Panc1 (cell line): ENCODE measurements around the gene FKBP5. TPM values are rescaled to one million over a fixed set of nuclear protein-coding genes. Genes with fewer than 3 reads are reported as not detected.

Source experiments
- ATAC-seq: fragments of 200-7000 bp; cut with Tn5 transposase; 2 replicates; pipeline ENCODE4 v1.9.1; 2020; ENCODE audit warnings: mild to moderate bottlenecking, moderate library complexity
- BruUV-seq: library from RNA; stranded (reverse); fragments of 400-500 nt; replicated peaks from 2 replicates; lab custom pipeline; 2021; lab: Mats Ljungman, UMichigan
- CTCF ChIA-PET: fragments of 300-600 bp; sonication (Branson Sonifier 250); formaldehyde crosslinking; loops from one replicate; lab custom pipeline; 2022; ENCODE audit warnings: antibody characterized with exemption; lab: Charles Lee
- POLR2A ChIA-PET: fragments of 300-600 bp; sonication (Branson Sonifier 250); formaldehyde crosslinking; loops from one replicate; lab custom pipeline; 2022; ENCODE audit warnings: antibody characterized with exemption; lab: Charles Lee
- DNase-seq: peaks from one replicate; pipeline ENCODE4 v3.0.0-alpha.2; 2010; ENCODE audit warnings: low read depth, low spot score
- H3K27ac ChIP-seq: 2 replicates; pipeline ENCODE4 v1.5.1; 2011; ENCODE audit warnings: mild to moderate bottlenecking, low read length, inconsistent platforms
- H3K27me3 ChIP-seq: fragments of 200-500 bp; sonication (Bioruptor generic); 2 replicates; pipeline ENCODE4 v1.6.0; 2014; ENCODE audit warnings: low read length, inconsistent platforms; ENCODE audit not compliant: control insufficient read depth, insufficient read depth
- H3K36me3 ChIP-seq: fragments of 200-500 bp; sonication (Bioruptor generic); 2 replicates; pipeline ENCODE4 v1.5.1; 2014; ENCODE audit warnings: inconsistent platforms, mild to moderate bottlenecking, low read length, moderate library complexity; ENCODE audit not compliant: control insufficient read depth, insufficient read depth
- H3K4me1 ChIP-seq: 2 replicates; pipeline ENCODE4 v1.5.1; 2011; ENCODE audit warnings: inconsistent platforms, mild to moderate bottlenecking, low read length, moderate library complexity; ENCODE audit not compliant: control insufficient read depth, insufficient read depth
- H3K4me3 ChIP-seq, 2 experiments: 2 replicates each; pipeline ENCODE4 v1.5.1; 2011 to 2012; ENCODE audit warnings: low read depth in 2 of 2, low read length in 2 of 2, mild to moderate bottlenecking in 2 of 2, inconsistent platforms in 1 of 2, moderate library complexity in 1 of 2
- H3K9me3 ChIP-seq: fragments of 200-500 bp; sonication (Bioruptor generic); 2 replicates; pipeline ENCODE4 v1.5.1; 2014; ENCODE audit warnings: low read depth, mild to moderate bottlenecking, inconsistent platforms, low read length, moderate library complexity; ENCODE audit not compliant: control insufficient read depth, insufficient read depth
- CTCF ChIP-seq: fragments of 450-650 bp; IDR thresholded peaks from 2 replicates; pipeline ENCODE4 v1.5.1; 2017; ENCODE audit warnings: mild to moderate bottlenecking
- POLR2AphosphoS5 ChIP-seq: IDR thresholded peaks from 2 replicates; pipeline ENCODE4 v1.6.1; 2012; ENCODE audit warnings: mild to moderate bottlenecking, low read depth, low read length, moderate library complexity
- SIN3A ChIP-seq: IDR thresholded peaks from 2 replicates; pipeline ENCODE4 v1.6.1; 2012; ENCODE audit warnings: low read depth, mild to moderate bottlenecking, low read length, moderate library complexity, borderline replicate concordance; ENCODE audit not compliant: insufficient read depth
- TCF7L2 ChIP-seq: IDR thresholded peaks from 2 replicates; pipeline ENCODE4 v1.6.1; 2011; ENCODE audit warnings: mild to moderate bottlenecking, low read depth, low read length, inconsistent platforms
- in situ Hi-C: cut with HindIII; loops from 2 replicates; pipeline ENCODE4 v1.10.0; 2016; ENCODE audit warnings: low sequenced_read_pairs, low pct_unique_long_range_greater_than_20kb
- intact Hi-C: fragments of 100-400 bp; cut with micrococcal nuclease; formaldehyde crosslinking; loops from one replicate; pipeline ENCODE4 v1.10.0; 2022; ENCODE audit not compliant: unreplicated experiment
- total RNA-seq: library from RNA; stranded (reverse); gene quantifications from one replicate; pipeline ENCODE4 v1.2.1, GENCODE V29; 2021; ENCODE audit not compliant: unreplicated experiment
- TF ChIP-seq, protein P1 (sequence below), 2 experiments: IDR thresholded peaks; 2 replicates each; pipeline ENCODE4 v1.6.1; 2011 to 2012; ENCODE audit warnings: low read depth in 2 of 2, control low read depth in 1 of 2, low read length in 1 of 2, mild to moderate bottlenecking in 1 of 2, moderate library complexity in 1 of 2; ENCODE audit not compliant: insufficient read depth in 1 of 2

FKBP5 gene
- total RNA-seq, 1 experiment from 2014 or later = 25.2 TPM

DNA sequence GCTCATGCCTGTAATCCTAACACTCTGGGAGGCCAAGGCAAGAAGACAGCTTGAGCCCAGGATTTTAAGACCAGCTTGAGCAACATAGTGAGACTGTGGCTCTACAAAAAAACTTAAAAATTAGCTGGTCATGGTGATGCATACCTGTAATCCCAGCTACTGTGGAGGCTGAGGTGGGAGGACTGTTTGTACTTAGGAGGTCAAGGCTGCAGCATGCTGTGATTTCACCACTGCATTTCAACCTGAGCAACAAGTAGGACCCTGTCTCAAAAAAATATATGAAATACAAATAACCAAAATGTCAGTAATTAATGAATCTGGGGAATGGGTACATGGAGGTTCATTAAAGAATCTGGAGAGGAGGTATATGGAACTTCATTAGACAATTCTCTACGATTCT, 9.9 kb downstream of the FKBP5 start:
- DNase-seq (no peak), ATAC-seq (no peak)
- BruUV-seq = no TSS peak
- CTCF ChIA-PET = no interaction called here
- intact Hi-C loops (no loop called here), in situ Hi-C loops (no loop called here)
- Histone ChIP-seq H3K4me3 (no peak overlapping the region), H3K27me3 (no peaks in the 10 kb centered on the region), H3K36me3 (no peaks in the 10 kb centered on the region), H3K9me3 (no peaks in the 10 kb centered on the region), H3K27ac (no peak overlapping the region), H3K4me1 (no peaks in the 10 kb centered on the region)
- no peak for TF ChIP-seq TCF7L2
- no peak for TF ChIP-seq CTCF
- TF ChIP-seq SIN3A = no peak
- TF ChIP-seq, protein P1, sequence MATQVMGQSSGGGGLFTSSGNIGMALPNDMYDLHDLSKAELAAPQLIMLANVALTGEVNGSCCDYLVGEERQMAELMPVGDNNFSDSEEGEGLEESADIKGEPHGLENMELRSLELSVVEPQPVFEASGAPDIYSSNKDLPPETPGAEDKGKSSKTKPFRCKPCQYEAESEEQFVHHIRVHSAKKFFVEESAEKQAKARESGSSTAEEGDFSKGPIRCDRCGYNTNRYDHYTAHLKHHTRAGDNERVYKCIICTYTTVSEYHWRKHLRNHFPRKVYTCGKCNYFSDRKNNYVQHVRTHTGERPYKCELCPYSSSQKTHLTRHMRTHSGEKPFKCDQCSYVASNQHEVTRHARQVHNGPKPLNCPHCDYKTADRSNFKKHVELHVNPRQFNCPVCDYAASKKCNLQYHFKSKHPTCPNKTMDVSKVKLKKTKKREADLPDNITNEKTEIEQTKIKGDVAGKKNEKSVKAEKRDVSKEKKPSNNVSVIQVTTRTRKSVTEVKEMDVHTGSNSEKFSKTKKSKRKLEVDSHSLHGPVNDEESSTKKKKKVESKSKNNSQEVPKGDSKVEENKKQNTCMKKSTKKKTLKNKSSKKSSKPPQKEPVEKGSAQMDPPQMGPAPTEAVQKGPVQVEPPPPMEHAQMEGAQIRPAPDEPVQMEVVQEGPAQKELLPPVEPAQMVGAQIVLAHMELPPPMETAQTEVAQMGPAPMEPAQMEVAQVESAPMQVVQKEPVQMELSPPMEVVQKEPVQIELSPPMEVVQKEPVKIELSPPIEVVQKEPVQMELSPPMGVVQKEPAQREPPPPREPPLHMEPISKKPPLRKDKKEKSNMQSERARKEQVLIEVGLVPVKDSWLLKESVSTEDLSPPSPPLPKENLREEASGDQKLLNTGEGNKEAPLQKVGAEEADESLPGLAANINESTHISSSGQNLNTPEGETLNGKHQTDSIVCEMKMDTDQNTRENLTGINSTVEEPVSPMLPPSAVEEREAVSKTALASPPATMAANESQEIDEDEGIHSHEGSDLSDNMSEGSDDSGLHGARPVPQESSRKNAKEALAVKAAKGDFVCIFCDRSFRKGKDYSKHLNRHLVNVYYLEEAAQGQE (IDR thresholded peaks at IDR 0.05; ENCODE audit: insufficient read depth in 1 of 2, low read depth in 2 of 2, low read length in 1 of 2) = no peak
- no peak for TF ChIP-seq POLR2AphosphoS5
- POLR2A ChIA-PET = no interaction called here

GRCh38 chr6:35678021-35678654, 10.6 kb downstream of the FKBP5 start:
- TF ChIP-seq CTCF = no peak
- TF ChIP-seq TCF7L2 = no peak
- TF ChIP-seq SIN3A = no peak
- TF ChIP-seq, protein P1 (IDR thresholded peaks at IDR 0.05; ENCODE audit: insufficient read depth in 1 of 2, low read depth in 2 of 2, low read length in 1 of 2) = no peak
- TF ChIP-seq POLR2AphosphoS5 = no peak
- in situ Hi-C loops = no loop called here
- H3K9me3 ChIP-seq = no peaks in the 10 kb centered on the region
- no peak overlapping the region for H3K27ac ChIP-seq
- H3K4me3 ChIP-seq = no peak overlapping the region
- ChIA-PET POLR2A (no interaction called here), CTCF (no interaction called here)
- BruUV-seq = no TSS peak
- DNase-seq (no peak), ATAC-seq (no peak)
- no peaks in the 10 kb centered on the region for H3K36me3 ChIP-seq
- intact Hi-C loops = no loop called here
- no peaks in the 10 kb centered on the region for H3K27me3 ChIP-seq
- no peaks in the 10 kb centered on the region for H3K4me1 ChIP-seq
